ENCODE data around the gene TRIM69.
"Not testable (repeated sequence)": the region's sequence is repeated elsewhere in the genome, so short reads cannot be mapped to it uniquely, and the experiment has no call there.

Gene TRIM69, protein sequence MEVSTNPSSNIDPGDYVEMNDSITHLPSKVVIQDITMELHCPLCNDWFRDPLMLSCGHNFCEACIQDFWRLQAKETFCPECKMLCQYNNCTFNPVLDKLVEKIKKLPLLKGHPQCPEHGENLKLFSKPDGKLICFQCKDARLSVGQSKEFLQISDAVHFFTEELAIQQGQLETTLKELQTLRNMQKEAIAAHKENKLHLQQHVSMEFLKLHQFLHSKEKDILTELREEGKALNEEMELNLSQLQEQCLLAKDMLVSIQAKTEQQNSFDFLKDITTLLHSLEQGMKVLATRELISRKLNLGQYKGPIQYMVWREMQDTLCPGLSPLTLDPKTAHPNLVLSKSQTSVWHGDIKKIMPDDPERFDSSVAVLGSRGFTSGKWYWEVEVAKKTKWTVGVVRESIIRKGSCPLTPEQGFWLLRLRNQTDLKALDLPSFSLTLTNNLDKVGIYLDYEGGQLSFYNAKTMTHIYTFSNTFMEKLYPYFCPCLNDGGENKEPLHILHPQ

DNA sequence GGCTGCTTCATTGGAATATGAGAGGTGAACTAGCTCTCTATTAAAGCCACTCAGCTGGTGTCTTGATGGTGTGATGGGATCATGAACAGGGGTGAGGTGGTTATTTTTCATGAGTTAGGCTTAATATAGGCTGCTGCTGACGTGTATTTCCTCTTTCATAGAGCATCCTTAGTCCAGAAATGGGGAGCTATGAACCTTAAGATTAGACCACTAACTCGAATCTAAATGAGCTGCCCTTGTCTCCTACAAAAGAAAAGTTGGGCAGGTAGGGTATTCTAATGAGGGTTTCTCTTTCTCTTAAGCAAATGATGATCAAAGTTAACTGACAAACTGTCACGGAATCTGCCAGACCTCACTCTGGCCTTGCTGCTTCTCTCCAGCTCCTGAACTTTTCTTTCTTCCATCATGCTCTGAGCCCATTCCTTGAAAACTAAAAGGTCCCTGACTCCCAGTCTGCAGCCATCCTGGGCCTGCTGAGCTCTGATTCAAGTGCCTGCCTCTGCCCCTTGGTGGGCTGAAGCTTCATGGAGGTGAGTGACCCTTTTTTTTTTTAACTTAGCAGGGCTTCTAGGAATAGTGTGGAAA lies at the start of gene TRIM69:
Gene TRIM69 (plus strand): TSS at position 348 of the 585 bp plus-strand sequence. CDS start 177 bp downstream, at position 525.
- no peak for DNase-seq (ENCODE audit: low read depth in 3 of 3, low spot score in 1 of 3)

DNA sequence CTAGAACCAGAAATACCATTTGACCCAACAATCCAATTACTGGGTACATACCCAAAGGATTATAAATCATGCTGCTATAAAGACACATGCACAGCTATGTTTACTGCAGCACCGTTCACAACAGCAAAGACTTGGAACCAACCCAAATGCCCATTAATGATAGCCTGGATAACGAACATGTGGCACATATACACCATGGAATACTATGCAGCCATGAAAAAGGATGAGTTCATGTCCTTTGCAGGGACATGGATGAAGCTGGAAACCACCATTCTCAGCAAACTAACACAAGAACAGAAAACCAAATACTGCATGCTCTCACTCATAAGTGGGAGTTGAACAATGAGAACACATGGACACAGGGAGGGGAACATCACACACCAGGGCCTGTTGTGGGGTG lies 47.0 kb upstream of the TRIM69 start:
- not testable (repeated sequence) for DNase-seq (ENCODE audit: low read depth in 3 of 3, low spot score in 1 of 3)

DNA sequence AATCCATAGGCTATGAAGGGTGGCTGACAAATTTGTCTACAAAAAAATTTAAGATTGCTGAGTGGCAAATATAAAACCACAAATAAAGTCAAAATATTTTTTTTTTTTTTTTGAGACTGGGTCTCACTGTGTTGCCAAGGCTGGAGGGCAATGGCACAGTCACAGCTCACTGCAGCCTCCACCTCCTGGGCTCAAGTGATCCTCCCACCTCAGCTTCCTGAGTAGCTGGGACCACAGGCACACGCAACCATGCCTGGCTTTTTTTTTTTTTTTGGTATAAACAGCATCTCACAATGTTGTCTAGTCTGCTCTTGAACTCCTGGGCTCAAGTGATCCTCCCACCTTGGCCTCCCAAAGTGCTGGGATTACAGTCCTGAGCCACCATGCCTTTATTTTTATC lies 46.1 kb upstream of the TRIM69 start:
- not testable (repeated sequence) for DNase-seq (ENCODE audit: low read depth in 3 of 3, low spot score in 1 of 3)

DNA sequence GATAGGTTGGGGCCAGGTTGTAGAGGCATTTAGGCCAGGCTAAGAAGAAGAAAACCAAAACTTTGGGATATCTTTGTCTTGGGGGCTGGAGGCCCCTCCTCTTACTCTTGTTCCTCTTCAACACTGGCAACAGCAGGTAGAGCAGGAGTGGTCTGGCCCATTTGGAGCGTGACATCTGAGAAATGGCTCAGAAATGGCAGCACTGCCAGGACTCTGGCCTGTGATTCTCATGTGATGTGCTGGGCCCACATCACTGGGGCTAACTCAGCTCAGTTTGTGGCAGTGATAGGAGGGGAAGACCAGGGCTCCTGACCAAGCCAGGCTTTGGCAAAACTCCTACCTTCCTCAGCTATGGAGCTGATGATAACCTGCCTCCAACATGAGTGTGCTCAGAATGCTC lies 43.7 kb upstream of the TRIM69 start:
- DNase-seq (ENCODE audit: low read depth in 3 of 3, low spot score in 1 of 3), result no peak

DNA sequence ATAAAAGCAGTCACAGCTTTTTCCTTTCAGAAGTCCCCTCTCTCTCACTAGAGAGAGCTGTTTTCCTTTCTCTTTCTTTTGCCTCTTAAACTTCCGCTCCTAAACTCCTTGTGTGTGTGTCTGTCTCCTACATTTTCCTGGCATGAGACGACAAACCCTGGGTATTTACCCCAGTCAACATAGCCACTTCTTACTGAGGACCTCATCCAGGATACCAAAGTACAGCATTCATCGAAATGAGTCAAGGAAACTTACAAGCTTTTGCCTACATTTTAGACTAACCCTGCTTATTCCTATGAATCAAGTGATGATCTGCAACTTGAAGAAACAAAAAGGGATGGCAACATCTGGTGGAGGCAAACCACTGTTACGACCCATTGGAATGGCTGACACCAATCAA lies 41.9 kb upstream of the TRIM69 start:
- no peak for DNase-seq (ENCODE audit: low read depth in 3 of 3, low spot score in 1 of 3)

DNA sequence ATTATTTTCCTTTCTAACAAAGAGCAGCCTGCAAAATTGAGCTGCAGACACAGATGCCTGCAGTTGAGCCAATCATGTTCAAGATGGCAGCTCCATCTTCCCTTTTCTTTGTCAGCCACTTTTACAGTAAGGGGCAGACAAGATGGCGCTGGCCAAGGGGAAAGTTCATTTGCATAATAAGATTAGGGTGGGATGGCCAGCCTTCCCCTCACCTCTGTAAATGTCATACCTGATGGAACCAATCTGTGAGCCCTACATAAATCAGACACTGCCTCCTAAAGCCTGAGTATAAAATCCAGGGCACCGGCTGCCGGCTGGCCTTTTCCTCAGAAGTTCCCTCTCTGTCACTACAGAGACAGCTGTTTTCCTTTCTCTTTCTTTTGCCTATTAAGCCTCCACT lies 41.0 kb upstream of the TRIM69 start:
- DNase-seq (ENCODE audit: low read depth in 3 of 3, low spot score in 1 of 3), result no peak

DNA sequence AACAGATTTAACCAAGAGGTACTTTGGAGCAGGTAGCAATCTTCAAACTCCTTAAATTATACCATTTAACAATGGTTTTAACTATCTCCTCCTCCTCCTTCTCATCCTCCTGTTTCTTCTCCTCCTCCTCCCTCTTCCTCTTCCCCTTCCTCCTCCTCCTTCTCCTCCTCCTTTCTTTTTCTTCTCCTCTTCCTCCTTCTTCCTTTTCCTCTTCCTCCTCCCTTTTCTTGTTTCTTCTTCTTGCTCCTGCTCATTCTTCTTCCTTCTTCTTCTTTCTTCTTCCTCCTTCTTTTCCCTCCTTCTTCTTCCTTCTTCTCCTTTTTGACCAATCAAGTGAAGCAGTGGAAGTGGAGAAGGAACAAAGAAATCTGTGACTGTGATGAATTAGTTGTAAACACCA lies 39.3 kb upstream of the TRIM69 start:
- DNase-seq (ENCODE audit: low read depth in 3 of 3, low spot score in 1 of 3), result no peak

DNA sequence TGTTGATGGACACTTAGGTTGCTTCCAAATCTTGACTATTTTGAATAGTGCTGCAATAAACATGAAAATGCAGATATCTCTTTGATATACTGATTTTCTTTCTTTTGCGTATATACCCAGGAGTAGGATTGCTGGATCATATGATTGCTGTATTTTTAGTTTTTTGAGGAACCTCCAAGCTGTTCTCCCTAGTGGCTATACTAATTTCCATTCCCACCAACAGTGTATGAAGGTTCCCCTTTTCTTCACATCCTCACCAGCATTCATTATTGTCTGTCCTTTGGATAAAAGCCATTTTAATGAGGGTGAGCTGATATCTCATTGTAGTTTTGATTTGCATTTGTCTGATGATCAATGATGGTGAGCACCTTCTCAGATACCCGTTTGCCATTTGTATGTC lies 37.7 kb upstream of the TRIM69 start:
- DNase-seq (ENCODE audit: low read depth in 3 of 3, low spot score in 1 of 3), result no peak

DNA sequence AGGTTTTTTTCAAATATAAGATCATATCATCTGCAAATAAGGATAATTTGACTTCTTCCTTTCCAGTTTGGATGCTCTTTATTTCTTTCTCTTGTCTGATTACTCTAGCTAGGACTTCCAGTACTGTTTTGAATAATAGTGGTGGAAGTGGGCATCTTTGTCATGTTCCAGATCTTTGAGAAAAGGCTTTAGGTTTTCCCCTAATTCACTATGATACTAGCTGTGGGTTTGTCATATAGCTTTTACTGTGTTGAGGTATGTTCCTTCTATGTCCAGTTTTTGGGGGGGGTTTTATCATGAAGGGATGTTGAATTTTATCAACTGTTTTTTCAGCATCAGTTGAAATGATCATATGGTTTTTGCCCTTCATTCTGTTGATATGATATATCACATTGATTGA lies 35.7 kb upstream of the TRIM69 start:
- not testable (repeated sequence) for DNase-seq (ENCODE audit: low read depth in 3 of 3, low spot score in 1 of 3)

DNA sequence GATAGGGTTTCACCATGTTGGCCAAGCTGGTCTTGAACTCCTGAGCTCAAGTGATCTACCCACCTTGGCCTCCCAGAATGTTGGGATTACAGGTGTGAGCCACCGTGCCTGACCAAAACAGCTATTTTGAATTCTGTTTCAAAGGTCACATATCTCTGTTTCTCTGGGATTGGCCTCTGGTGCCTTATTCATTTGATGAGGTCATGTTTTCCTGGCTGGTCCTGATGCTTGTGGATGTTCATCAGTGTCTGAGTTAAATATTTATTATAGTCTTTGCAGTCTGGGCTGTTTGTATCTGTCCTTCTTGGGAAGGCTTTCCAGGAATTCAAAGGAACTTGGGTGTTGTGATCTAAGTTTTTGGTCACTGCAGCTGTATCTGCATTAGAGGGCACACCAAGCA lies 30.3 kb upstream of the TRIM69 start:
- DNase-seq (ENCODE audit: low read depth in 3 of 3, low spot score in 1 of 3), result no peak

DNA sequence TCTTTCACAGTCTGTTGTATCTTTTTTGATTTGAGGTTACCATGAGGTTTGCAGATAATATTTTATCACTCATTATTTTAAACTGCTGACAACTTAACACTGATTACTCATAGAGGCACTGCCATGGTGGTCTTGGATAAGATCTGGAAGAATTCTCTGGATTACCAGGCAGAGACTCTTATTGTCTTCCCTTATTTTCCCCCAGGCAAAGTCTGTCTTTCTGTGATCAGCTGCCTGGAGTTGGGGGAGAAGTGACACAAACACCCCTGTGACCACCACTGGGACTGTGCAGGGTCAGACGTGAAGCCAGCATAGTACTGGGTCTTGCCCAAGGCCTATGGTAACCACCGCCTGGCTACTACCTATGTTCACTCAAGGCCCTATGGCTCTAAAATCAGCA lies 29.9 kb upstream of the TRIM69 start:
- DNase-seq (ENCODE audit: low read depth in 3 of 3, low spot score in 1 of 3), result no peak

DNA sequence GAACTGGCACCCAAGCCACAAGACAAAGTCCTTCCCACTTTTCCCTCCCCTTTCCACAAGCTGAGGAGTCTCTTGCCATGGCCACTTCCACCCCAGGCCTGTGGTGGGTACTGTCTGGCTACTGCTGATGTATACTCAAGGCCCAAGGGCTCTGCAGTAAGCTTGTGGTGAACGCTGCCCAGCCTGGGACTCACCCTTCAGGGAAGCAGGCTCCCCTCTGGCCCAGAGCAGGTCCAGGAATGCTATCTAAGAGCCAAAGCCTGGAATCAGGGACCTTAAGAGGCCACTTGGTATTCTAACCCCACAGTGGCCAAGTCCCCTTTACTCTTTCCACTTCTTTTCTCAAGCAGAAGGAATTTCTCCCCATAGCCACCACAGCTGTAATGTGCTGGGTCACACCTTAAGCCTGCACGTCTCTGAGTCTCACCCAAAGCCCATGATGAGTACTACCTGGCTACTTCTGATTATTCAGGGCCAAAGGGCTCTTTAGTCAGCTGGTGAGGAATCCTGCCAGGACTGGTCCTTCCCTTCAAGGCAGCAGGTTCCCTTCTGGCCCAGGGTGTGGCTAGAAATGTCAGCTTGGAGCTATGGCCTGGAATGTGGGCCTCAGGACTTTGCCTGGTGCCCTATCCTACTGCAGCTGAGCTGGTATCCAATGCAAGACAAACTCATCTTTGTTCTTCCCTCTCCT lies 29.2 kb upstream of the TRIM69 start:
- no peak for DNase-seq (ENCODE audit: low read depth in 3 of 3, low spot score in 1 of 3)

DNA sequence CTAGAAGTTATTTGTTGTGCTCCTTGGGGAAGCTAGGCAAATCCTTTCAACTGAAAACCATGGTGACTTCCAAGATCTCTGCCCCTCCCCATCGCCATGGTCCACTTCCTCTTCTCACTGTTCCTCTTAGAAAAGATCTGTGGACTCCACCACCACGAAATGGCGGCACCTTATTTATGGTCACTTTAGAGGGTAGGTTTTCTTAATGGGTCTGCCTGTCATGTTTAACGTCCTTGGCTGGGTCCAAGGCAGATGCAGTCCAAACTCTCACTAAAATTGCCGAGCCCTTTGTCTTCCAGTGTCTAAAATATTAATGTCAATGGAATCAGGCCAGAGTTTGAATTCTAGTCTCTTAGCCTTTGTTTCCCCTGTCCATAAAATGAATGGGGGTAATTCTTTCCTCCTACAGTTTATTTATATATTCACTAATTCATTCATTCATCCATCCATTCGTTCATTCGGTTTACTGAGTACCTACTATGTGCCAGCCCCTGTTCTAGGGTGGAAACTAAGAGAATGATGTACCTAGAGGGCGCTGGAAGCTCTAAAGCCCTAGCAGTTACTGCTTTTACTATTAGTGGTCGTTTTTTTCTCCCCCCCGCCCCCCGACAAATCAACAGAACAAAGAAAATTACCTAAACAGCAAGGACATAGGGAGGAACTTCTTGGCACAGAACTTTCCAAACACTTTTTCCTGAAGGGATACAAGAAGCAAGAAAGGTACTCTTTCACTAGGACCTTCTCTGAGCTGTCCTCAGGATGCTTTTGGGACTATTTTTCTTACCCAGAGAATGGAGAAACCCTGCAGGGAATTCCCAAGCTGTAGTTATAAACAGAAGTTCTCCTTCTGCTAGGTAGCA lies 25.9 kb upstream of the TRIM69 start:
- no peak for DNase-seq (ENCODE audit: low read depth in 3 of 3, low spot score in 1 of 3)

DNA sequence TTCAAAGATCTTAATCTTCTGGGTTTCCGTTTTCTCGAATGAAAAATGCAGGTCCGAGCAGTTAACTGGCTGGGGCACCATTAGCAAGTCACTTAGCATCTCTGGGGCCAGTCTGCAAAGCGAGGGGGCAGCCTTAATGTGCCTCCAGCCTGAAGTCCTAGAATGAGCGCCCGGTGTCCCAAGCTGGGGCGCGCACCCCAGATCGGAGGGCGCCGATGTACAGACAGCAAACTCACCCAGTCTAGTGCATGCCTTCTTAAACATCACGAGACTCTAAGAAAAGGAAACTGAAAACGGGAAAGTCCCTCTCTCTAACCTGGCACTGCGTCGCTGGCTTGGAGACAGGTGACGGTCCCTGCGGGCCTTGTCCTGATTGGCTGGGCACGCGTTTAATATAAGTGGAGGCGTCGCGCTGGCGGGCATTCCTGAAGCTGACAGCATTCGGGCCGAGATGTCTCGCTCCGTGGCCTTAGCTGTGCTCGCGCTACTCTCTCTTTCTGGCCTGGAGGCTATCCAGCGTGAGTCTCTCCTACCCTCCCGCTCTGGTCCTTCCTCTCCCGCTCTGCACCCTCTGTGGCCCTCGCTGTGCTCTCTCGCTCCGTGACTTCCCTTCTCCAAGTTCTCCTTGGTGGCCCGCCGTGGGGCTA lies 25.1 kb upstream of the TRIM69 start, which contains the start of the genes B2M and PATL2:
Gene B2M (plus strand): TSS at position 422 of the 647 bp plus-strand sequence. CDS start 30 bp downstream, at position 452.
Gene PATL2 (minus strand): TSS at position 228 of the 647 bp plus-strand sequence. CDS start 34,833 bp downstream, outside the sequence.
- peak; percentile 94 to 96 (median 95) for DNase-seq (ENCODE audit: low read depth in 3 of 3, low spot score in 1 of 3)

DNA sequence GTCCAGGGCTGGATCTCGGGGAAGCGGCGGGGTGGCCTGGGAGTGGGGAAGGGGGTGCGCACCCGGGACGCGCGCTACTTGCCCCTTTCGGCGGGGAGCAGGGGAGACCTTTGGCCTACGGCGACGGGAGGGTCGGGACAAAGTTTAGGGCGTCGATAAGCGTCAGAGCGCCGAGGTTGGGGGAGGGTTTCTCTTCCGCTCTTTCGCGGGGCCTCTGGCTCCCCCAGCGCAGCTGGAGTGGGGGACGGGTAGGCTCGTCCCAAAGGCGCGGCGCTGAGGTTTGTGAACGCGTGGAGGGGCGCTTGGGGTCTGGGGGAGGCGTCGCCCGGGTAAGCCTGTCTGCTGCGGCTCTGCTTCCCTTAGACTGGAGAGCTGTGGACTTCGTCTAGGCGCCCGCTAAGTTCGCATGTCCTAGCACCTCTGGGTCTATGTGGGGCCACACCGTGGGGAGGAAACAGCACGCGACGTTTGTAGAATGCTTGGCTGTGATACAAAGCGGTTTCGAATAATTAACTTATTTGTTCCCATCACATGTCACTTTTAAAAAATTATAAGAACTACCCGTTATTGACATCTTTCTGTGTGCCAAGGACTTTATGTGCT lies 24.5 kb upstream of the TRIM69 start:
- DNase-seq (ENCODE audit: low read depth in 3 of 3, low spot score in 1 of 3), result peak in 1 of 3 donors; percentile 57

DNA sequence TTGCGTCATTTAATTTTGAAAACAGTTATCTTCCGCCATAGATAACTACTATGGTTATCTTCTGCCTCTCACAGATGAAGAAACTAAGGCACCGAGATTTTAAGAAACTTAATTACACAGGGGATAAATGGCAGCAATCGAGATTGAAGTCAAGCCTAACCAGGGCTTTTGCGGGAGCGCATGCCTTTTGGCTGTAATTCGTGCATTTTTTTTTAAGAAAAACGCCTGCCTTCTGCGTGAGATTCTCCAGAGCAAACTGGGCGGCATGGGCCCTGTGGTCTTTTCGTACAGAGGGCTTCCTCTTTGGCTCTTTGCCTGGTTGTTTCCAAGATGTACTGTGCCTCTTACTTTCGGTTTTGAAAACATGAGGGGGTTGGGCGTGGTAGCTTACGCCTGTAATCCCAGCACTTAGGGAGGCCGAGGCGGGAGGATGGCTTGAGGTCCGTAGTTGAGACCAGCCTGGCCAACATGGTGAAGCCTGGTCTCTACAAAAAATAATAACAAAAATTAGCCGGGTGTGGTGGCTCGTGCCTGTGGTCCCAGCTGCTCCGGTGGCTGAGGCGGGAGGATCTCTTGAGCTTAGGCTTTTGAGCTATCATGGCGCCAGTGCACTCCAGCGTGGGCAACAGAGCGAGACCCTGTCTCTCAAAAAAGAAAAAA lies 23.9 kb upstream of the TRIM69 start:
- DNase-seq (ENCODE audit: low read depth in 3 of 3, low spot score in 1 of 3), result peak in 1 of 3 donors; percentile 35

DNA sequence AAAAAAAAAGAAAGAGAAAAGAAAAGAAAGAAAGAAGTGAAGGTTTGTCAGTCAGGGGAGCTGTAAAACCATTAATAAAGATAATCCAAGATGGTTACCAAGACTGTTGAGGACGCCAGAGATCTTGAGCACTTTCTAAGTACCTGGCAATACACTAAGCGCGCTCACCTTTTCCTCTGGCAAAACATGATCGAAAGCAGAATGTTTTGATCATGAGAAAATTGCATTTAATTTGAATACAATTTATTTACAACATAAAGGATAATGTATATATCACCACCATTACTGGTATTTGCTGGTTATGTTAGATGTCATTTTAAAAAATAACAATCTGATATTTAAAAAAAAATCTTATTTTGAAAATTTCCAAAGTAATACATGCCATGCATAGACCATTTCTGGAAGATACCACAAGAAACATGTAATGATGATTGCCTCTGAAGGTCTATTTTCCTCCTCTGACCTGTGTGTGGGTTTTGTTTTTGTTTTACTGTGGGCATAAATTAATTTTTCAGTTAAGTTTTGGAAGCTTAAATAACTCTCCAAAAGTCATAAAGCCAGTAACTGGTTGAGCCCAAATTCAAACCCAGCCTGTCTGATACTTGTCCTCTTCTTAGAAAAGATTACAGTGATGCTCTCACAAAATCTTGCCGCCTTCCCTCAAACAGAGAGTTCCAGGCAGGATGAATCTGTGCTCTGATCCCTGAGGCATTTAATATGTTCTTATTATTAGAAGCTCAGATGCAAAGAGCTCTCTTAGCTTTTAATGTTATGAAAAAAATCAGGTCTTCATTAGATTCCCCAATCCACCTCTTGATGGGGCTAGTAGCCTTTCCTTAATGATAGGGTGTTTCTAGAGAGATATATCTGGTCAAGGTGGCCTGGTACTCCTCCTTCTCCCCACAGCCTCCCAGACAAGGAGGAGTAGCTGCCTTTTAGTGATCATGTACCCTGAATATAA lies 23.0 kb upstream of the TRIM69 start:
- no peak for DNase-seq (ENCODE audit: low read depth in 3 of 3, low spot score in 1 of 3)

DNA sequence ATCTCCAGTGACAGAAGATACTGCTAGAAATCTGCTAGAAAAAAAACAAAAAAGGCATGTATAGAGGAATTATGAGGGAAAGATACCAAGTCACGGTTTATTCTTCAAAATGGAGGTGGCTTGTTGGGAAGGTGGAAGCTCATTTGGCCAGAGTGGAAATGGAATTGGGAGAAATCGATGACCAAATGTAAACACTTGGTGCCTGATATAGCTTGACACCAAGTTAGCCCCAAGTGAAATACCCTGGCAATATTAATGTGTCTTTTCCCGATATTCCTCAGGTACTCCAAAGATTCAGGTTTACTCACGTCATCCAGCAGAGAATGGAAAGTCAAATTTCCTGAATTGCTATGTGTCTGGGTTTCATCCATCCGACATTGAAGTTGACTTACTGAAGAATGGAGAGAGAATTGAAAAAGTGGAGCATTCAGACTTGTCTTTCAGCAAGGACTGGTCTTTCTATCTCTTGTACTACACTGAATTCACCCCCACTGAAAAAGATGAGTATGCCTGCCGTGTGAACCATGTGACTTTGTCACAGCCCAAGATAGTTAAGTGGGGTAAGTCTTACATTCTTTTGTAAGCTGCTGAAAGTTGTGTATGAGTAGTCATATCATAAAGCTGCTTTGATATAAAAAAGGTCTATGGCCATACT lies 21.1 kb upstream of the TRIM69 start:
- no peak for DNase-seq (ENCODE audit: low read depth in 3 of 3, low spot score in 1 of 3)

Measured in stimulated activated CD4-positive, alpha-beta T cell treated with anti-CD3 and anti-CD28 coated beads, TNF-alpha, amount 100 ng/mL, for 1 hour (primary cell).